Panc1 (cell line): ENCODE results near the gene RPS14. TPM values are rescaled to one million over a fixed set of nuclear protein-coding genes. Genes with fewer than 3 reads are reported as not detected.
"Not testable (repeated sequence)": the region's sequence is repeated elsewhere in the genome, so short reads cannot be mapped to it uniquely, and the experiment has no call there.

Experiments
- ATAC-seq: fragments of 200-7000 bp; cut with Tn5 transposase; 2 replicates; pipeline ENCODE4 v1.9.1; 2020; ENCODE audit warnings: mild to moderate bottlenecking, moderate library complexity
- BruUV-seq: library from RNA; stranded (reverse); fragments of 400-500 nt; replicated peaks from 2 replicates; lab custom pipeline; 2021; lab: Mats Ljungman, UMichigan
- CTCF ChIA-PET: fragments of 300-600 bp; sonication (Branson Sonifier 250); formaldehyde crosslinking; loops from one replicate; lab custom pipeline; 2022; ENCODE audit warnings: antibody characterized with exemption; lab: Charles Lee
- POLR2A ChIA-PET: fragments of 300-600 bp; sonication (Branson Sonifier 250); formaldehyde crosslinking; loops from one replicate; lab custom pipeline; 2022; ENCODE audit warnings: antibody characterized with exemption; lab: Charles Lee
- DNase-seq: peaks from one replicate; pipeline ENCODE4 v3.0.0-alpha.2; 2010; ENCODE audit warnings: low read depth, low spot score
- H3K27ac ChIP-seq: 2 replicates; pipeline ENCODE4 v1.5.1; 2011; ENCODE audit warnings: mild to moderate bottlenecking, low read length, inconsistent platforms
- H3K27me3 ChIP-seq: fragments of 200-500 bp; sonication (Bioruptor generic); 2 replicates; pipeline ENCODE4 v1.6.0; 2014; ENCODE audit warnings: low read length, inconsistent platforms; ENCODE audit not compliant: control insufficient read depth, insufficient read depth
- H3K36me3 ChIP-seq: fragments of 200-500 bp; sonication (Bioruptor generic); 2 replicates; pipeline ENCODE4 v1.5.1; 2014; ENCODE audit warnings: inconsistent platforms, mild to moderate bottlenecking, low read length, moderate library complexity; ENCODE audit not compliant: control insufficient read depth, insufficient read depth
- H3K4me1 ChIP-seq: 2 replicates; pipeline ENCODE4 v1.5.1; 2011; ENCODE audit warnings: inconsistent platforms, mild to moderate bottlenecking, low read length, moderate library complexity; ENCODE audit not compliant: control insufficient read depth, insufficient read depth
- H3K4me3 ChIP-seq, 2 experiments: 2 replicates each; pipeline ENCODE4 v1.5.1; 2011 to 2012; ENCODE audit warnings: low read depth in 2 of 2, low read length in 2 of 2, mild to moderate bottlenecking in 2 of 2, inconsistent platforms in 1 of 2, moderate library complexity in 1 of 2
- H3K9me3 ChIP-seq: fragments of 200-500 bp; sonication (Bioruptor generic); 2 replicates; pipeline ENCODE4 v1.5.1; 2014; ENCODE audit warnings: low read depth, mild to moderate bottlenecking, inconsistent platforms, low read length, moderate library complexity; ENCODE audit not compliant: control insufficient read depth, insufficient read depth
- POLR2AphosphoS5 ChIP-seq: IDR thresholded peaks from 2 replicates; pipeline ENCODE4 v1.6.1; 2012; ENCODE audit warnings: mild to moderate bottlenecking, low read depth, low read length, moderate library complexity
- SIN3A ChIP-seq: IDR thresholded peaks from 2 replicates; pipeline ENCODE4 v1.6.1; 2012; ENCODE audit warnings: low read depth, mild to moderate bottlenecking, low read length, moderate library complexity, borderline replicate concordance; ENCODE audit not compliant: insufficient read depth
- TCF7L2 ChIP-seq: IDR thresholded peaks from 2 replicates; pipeline ENCODE4 v1.6.1; 2011; ENCODE audit warnings: mild to moderate bottlenecking, low read depth, low read length, inconsistent platforms
- in situ Hi-C: cut with HindIII; loops from 2 replicates; pipeline ENCODE4 v1.10.0; 2016; ENCODE audit warnings: low sequenced_read_pairs, low pct_unique_long_range_greater_than_20kb
- intact Hi-C: fragments of 100-400 bp; cut with micrococcal nuclease; formaldehyde crosslinking; loops from one replicate; pipeline ENCODE4 v1.10.0; 2022; ENCODE audit not compliant: unreplicated experiment
- total RNA-seq: library from RNA; stranded (reverse); gene quantifications from one replicate; pipeline ENCODE4 v1.2.1, GENCODE V29; 2021; ENCODE audit not compliant: unreplicated experiment
- TF ChIP-seq, protein P1 (sequence below), 2 experiments: IDR thresholded peaks; 2 replicates each; pipeline ENCODE4 v1.6.1; 2011 to 2012; ENCODE audit warnings: low read depth in 2 of 2, control low read depth in 1 of 2, low read length in 1 of 2, mild to moderate bottlenecking in 1 of 2, moderate library complexity in 1 of 2; ENCODE audit not compliant: insufficient read depth in 1 of 2
- TF ChIP-seq, protein P2 (sequence below): fragments of 450-650 bp; IDR thresholded peaks from 2 replicates; pipeline ENCODE4 v1.5.1; 2017; ENCODE audit warnings: mild to moderate bottlenecking

RPS14 gene
- total RNA-seq, 1 experiment from 2014 or later, result 1,959 TPM

DNA sequence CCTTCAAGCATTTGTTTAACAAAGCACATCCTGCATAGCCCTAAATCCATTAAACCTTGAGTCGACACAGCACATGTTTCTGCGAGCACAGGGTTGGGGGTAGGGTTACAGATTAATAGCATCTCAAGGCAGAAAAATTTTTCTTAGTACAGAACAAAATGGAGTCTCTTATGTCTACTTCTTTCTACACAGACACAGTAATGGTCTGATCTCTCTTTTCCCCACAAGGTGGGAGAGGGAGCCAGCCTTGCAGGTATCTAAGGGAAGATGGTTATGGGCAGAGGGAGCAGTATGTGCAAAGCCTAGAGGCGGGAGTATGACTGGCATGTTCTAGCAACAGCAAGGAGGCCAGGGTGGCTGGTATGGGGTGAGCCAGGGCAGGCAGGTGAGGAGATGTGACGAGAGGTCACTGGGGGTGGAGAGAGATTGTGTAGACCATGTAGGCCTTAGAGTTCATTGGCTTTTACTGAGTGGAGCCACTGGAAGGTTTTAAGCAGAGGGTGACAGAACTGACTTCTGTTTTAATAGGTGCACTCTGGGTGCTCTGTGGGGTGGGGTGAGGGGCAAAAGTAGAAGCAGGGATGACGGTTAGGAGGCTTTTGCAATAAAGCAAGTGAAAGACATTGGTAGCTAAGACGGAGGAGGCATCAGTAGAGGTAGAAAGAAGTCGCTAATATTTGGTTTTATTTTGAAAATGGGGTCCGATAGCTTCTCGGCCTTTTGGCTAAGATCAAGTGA is 5.1 kb upstream of the RPS14 start:
- H3K27me3 ChIP-seq, result no peaks in the 10 kb centered on the region
- no peak for ATAC-seq
- BruUV-seq, result no TSS peak
- in situ Hi-C loops (no loop called here), intact Hi-C loops (loop anchor here (5.0 kb wide), 1 partner anchor 108 kb away; no protein-coding TSS in a partner anchor)
- ChIA-PET POLR2A (no interaction called here), CTCF (no interaction called here)
- TF ChIP-seq TCF7L2 (no peak), SIN3A (no peak), POLR2AphosphoS5 (no peak)
- TF ChIP-seq, protein P1, sequence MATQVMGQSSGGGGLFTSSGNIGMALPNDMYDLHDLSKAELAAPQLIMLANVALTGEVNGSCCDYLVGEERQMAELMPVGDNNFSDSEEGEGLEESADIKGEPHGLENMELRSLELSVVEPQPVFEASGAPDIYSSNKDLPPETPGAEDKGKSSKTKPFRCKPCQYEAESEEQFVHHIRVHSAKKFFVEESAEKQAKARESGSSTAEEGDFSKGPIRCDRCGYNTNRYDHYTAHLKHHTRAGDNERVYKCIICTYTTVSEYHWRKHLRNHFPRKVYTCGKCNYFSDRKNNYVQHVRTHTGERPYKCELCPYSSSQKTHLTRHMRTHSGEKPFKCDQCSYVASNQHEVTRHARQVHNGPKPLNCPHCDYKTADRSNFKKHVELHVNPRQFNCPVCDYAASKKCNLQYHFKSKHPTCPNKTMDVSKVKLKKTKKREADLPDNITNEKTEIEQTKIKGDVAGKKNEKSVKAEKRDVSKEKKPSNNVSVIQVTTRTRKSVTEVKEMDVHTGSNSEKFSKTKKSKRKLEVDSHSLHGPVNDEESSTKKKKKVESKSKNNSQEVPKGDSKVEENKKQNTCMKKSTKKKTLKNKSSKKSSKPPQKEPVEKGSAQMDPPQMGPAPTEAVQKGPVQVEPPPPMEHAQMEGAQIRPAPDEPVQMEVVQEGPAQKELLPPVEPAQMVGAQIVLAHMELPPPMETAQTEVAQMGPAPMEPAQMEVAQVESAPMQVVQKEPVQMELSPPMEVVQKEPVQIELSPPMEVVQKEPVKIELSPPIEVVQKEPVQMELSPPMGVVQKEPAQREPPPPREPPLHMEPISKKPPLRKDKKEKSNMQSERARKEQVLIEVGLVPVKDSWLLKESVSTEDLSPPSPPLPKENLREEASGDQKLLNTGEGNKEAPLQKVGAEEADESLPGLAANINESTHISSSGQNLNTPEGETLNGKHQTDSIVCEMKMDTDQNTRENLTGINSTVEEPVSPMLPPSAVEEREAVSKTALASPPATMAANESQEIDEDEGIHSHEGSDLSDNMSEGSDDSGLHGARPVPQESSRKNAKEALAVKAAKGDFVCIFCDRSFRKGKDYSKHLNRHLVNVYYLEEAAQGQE (IDR thresholded peaks at IDR 0.05; ENCODE audit: insufficient read depth in 1 of 2, low read depth in 2 of 2, low read length in 1 of 2), result no peak
- TF ChIP-seq, protein P2, sequence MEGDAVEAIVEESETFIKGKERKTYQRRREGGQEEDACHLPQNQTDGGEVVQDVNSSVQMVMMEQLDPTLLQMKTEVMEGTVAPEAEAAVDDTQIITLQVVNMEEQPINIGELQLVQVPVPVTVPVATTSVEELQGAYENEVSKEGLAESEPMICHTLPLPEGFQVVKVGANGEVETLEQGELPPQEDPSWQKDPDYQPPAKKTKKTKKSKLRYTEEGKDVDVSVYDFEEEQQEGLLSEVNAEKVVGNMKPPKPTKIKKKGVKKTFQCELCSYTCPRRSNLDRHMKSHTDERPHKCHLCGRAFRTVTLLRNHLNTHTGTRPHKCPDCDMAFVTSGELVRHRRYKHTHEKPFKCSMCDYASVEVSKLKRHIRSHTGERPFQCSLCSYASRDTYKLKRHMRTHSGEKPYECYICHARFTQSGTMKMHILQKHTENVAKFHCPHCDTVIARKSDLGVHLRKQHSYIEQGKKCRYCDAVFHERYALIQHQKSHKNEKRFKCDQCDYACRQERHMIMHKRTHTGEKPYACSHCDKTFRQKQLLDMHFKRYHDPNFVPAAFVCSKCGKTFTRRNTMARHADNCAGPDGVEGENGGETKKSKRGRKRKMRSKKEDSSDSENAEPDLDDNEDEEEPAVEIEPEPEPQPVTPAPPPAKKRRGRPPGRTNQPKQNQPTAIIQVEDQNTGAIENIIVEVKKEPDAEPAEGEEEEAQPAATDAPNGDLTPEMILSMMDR, result no peak
- no peaks in the 10 kb centered on the region for H3K36me3 ChIP-seq
- DNase-seq, result no peak
- no peak overlapping the region for H3K4me3 ChIP-seq
- H3K4me1 ChIP-seq, result no peaks in the 10 kb centered on the region
- H3K27ac ChIP-seq, result no peak overlapping the region
- H3K9me3 ChIP-seq, result no peaks in the 10 kb centered on the region

DNA sequence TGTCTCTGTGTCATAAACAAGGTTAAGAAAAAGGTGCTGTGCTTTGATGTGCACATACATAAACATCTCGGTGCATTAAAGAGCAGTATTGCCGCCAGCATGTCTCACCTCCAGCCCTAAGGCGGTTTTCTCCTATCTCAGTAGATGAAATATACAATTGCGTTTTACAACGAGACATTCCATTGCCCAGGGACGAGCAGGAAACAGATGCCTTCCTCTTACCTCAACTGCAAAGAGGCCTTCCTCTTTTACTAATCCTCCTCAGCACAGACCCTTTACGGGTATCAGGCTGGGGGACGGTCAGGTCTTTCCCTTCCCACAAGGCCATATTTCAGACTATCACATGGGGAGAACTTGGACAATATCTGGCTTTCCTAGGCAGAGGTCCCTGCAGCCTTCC is 4.5 kb upstream of the RPS14 start:
- ATAC-seq, CTCF ChIA-PET, DNase-seq: not testable (repeated sequence)

DNA sequence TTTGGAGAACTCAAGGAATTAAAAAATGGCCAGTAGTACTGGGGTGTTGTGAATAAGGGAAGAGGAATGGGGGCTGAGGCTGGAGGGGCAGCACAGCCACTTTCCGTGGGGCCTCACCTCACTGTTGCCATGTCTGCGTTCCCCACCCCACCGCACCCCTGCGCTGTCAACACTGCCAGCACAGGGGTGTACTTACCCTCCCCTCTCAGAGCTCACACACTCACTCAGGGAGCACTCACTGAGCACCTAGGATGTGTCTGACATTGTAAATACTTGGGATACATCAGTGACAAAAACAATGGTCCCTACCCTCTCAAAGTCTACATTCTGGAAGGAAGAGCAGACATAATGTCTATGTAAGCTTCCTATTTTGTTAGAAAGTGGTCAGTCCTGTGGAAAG is 3.4 kb upstream of the RPS14 start:
- H3K36me3 ChIP-seq, result peaks cover 11% of the 10 kb centered on the region
- no peaks in the 10 kb centered on the region for H3K27me3 ChIP-seq
- TF ChIP-seq TCF7L2, result no peak
- no peak for TF ChIP-seq SIN3A
- TF ChIP-seq, protein P2, result no peak
- TF ChIP-seq, protein P1 (IDR thresholded peaks at IDR 0.05; ENCODE audit: insufficient read depth in 1 of 2, low read depth in 2 of 2, low read length in 1 of 2), result no peak
- no peak for TF ChIP-seq POLR2AphosphoS5
- in situ Hi-C loops, result no loop called here
- CTCF ChIA-PET, result no interaction called here
- H3K9me3 ChIP-seq, result no peaks in the 10 kb centered on the region
- ATAC-seq (no peak), DNase-seq (no peak)
- POLR2A ChIA-PET, result no interaction called here
- intact Hi-C loops, result no loop called here
- H3K4me1 ChIP-seq, result peaks cover 4% of the 10 kb centered on the region
- H3K4me3 ChIP-seq, result no peak overlapping the region
- no peak overlapping the region for H3K27ac ChIP-seq
- BruUV-seq, result no TSS peak

More for the DNA sequence above, 4.5 kb upstream of the RPS14 start:
- POLR2A ChIA-PET, H3K4me1 ChIP-seq, H3K27ac ChIP-seq, H3K36me3 ChIP-seq, H3K4me3 ChIP-seq, H3K9me3 ChIP-seq, in situ Hi-C loops, BruUV-seq, intact Hi-C loops, H3K27me3 ChIP-seq: not testable (repeated sequence)
